Transverse colon (tissue), 4 donors: ENCODE data around the gene CCDC24. TPM values are rescaled to one million over a fixed set of nuclear protein-coding genes. Genes with fewer than 3 reads are reported as not detected.

Experiments used
- DNase-seq: peaks from one replicate; pipeline ENCODE4 v3.0.0-alpha.2; 2019
- H3K27ac ChIP-seq, 4 donors: fragments of 200-600 bp; sonication (generic); 2 replicates each; pipeline ENCODE4 v1.5.1; 2016 to 2018; ENCODE audit warnings: inconsistent platforms in 4 of 4
- H3K27me3 ChIP-seq: fragments of 200-600 bp; sonication (generic); 2 replicates; pipeline ENCODE4 v1.5.1; 2017; ENCODE audit warnings: inconsistent platforms
- H3K36me3 ChIP-seq, 4 donors: fragments of 200-600 bp; sonication (generic); 2 replicates each; pipeline ENCODE4 v1.5.1; 2017 to 2019; ENCODE audit warnings: inconsistent platforms in 4 of 4
- H3K4me1 ChIP-seq, 4 donors: fragments of 200-600 bp; sonication (generic); 2 replicates each; pipeline ENCODE4 v1.5.1; 2017 to 2020; ENCODE audit warnings: inconsistent platforms in 4 of 4
- H3K4me3 ChIP-seq, 4 donors: fragments of 200-600 bp; sonication (generic); 1 replicate in 1 of 4; 2 replicates in 3 of 4; pipeline versions ENCODE4 v1.5.1 to v1.6.1; 2017 to 2019; ENCODE audit warnings: inconsistent platforms in 4 of 4
- H3K9me3 ChIP-seq, 2 donors: fragments of 200-600 bp; sonication (generic); 2 replicates each; pipeline ENCODE4 v1.5.1; 2017 to 2019; ENCODE audit warnings: inconsistent platforms in 2 of 2
- EP300 ChIP-seq: sonication (generic); formaldehyde crosslinking; IDR thresholded peaks from one replicate; pipeline ENCODE4 v1.6.1; 2017; ENCODE audit warnings: antibody characterized with exemption, low read depth
- POLR2A ChIP-seq: fragments of 450-650 bp; IDR thresholded peaks from one replicate; pipeline ENCODE4 v1.6.1; 2016; ENCODE audit warnings: antibody characterized with exemption, mild to moderate bottlenecking, moderate library complexity
- POLR2AphosphoS5 ChIP-seq, 3 donors: sonication (generic); formaldehyde crosslinking; IDR thresholded peaks; one replicate each; pipeline ENCODE4 v1.6.1; 2016; ENCODE audit warnings: antibody characterized with exemption in 3 of 3
- WGBS, 2 donors: methylation state at CpG; one replicate each; pipeline ENCODE4 v1.1.5; 2018; ENCODE audit warnings: low coverage in 1 of 2; 5-methylcytosine and 5-hydroxymethylcytosine counted together
- in situ Hi-C, 4 donors: fragments of 200-750 bp; cut with MboI; loops; one replicate each; pipeline versions ENCODE4 v1.15.0 to v1.15.1; 2017; ENCODE audit warnings: low sequenced_read_pairs in 3 of 4, low pct_ligation_motif_present in 1 of 4, low pct_unique_long_range_greater_than_20kb in 1 of 4
- intact Hi-C: fragments of 100-400 bp; cut with DNase I; formaldehyde crosslinking; loops from one replicate; pipeline ENCODE4 v1.15.1; 2023; ENCODE audit warnings: low total_unique reads
- total RNA-seq, 4 donors: library from RNA; depleted of rRNA; stranded (reverse); fragments of >200 nt; gene quantifications; one replicate each; pipeline ENCODE4 v1.1.0, GENCODE V29; 2016
- TF ChIP-seq, protein P1 (sequence below), 5 experiments: fragments of 200-600 bp in 3 of 5; fragments of 450-650 bp in 2 of 5; sonication (generic) in 3 of 5; IDR thresholded peaks; 1 replicate in 2 of 5; 2 replicates in 3 of 5; pipeline ENCODE4 v1.5.1; 2016 to 2017; ENCODE audit warnings: antibody characterized with exemption in 5 of 5, inconsistent platforms in 3 of 5, mild to moderate bottlenecking in 2 of 5, moderate library complexity in 1 of 5

The CCDC24 gene
- total RNA-seq, 4 donors from 2014 or later = 13.8 to 22.0 (median 17.6) TPM

DNA sequence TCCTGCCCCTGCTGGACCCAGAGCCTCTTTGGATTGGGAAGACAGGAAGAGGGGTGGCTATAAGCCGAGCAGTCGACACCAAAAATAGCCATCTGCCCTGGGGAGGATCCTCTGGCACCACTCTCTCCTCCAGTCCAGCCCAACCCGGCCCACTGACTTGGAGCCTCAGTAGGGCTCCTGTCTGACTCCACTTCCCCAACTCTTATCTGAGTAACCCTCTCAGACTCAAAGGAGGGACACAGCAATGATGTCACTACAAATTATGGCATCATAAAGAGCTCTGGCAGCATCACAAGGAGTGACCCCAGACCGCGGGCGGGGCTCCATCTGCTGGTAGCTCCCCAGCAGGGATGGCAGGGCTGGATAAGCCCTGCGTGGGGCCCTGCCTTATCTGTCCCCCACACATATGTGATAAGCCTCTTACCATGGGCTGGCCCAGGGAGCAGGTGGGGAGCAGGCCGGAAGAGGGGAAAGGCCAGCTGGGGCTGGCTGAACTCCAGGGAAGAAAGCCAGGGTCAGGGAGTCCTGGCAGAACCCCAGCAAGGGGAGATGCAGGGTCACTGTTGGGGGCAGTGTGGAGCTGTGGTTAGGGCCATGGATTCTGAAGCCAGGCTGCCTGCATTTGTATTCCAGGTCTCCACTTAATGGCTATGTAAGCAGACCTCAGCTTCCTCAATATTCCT is 44.5 kb downstream of the CCDC24 start:
- TF ChIP-seq EP300 = no peak
- TF ChIP-seq, protein P1, sequence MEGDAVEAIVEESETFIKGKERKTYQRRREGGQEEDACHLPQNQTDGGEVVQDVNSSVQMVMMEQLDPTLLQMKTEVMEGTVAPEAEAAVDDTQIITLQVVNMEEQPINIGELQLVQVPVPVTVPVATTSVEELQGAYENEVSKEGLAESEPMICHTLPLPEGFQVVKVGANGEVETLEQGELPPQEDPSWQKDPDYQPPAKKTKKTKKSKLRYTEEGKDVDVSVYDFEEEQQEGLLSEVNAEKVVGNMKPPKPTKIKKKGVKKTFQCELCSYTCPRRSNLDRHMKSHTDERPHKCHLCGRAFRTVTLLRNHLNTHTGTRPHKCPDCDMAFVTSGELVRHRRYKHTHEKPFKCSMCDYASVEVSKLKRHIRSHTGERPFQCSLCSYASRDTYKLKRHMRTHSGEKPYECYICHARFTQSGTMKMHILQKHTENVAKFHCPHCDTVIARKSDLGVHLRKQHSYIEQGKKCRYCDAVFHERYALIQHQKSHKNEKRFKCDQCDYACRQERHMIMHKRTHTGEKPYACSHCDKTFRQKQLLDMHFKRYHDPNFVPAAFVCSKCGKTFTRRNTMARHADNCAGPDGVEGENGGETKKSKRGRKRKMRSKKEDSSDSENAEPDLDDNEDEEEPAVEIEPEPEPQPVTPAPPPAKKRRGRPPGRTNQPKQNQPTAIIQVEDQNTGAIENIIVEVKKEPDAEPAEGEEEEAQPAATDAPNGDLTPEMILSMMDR (IDR thresholded peaks at IDR 0.05) = no peak
- no peak for TF ChIP-seq POLR2A
- no peak for TF ChIP-seq POLR2AphosphoS5 (IDR thresholded peaks at IDR 0.05)
- Histone ChIP-seq H3K27me3 (no peaks in the 10 kb centered on the region), H3K9me3 (no peaks in the 10 kb centered on the region), H3K27ac (peak overlapping the region in 3 of 4 donors; percentile 35 to 75 (median 66)), H3K36me3 (no peaks in the 10 kb centered on the region), H3K4me3 (no peak overlapping the region), H3K4me1 (peaks cover 17 to 30% (median 28%) of the 10 kb centered on the region in 4 donors)
- DNase-seq = peak; percentile 32
- intact Hi-C loops (loop anchor here (5.0 kb wide), 1 partner anchor 34 kb away; no protein-coding TSS in a partner anchor), in situ Hi-C loops (loop anchor here in 1 of 4 donors (25.0 kb wide), 1 partner anchor 274 kb away; no protein-coding TSS in a partner anchor)
- 40% methylated on average over 8 of the region's 8 CpGs; no CpG with 5 or more reads in 1 of the 2 donors for WGBS, 2 donors

DNA sequence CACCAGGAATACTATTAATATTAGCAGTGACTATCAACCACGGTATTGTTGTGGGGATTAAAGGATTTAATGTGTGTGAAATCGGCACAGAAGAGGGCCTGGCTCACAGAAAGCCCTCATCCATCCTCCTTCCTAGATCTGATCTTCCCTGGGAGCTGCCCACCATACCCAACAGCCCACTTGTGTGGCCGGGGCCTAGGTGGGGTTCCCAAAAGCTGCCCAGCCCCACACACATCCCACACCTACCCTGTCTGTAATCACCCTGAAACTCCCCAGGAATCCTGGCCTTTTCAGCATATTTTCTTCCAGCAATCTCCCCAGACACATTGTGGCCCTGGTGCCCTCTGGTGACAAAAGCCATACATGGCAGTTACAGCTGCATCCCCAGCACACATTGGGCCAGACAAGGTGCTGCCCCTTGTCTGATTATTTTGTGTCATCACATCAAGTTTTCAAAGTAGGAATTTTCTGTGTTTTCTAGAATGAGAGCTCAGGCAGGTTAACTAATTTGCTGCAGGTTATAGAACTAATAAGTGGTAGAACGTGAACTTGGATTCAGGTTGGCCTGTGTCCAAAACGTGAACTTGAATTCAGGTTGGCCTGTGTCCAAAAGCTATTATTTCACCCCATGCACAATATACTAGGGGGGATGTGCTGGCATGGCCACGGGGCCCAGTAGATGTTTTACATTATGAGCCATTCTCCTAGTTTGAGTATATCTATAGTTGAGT is 45.2 kb downstream of the CCDC24 start:
- 10% methylated on average over 6 of the region's 6 CpGs; no CpG with 5 or more reads in 1 of the 2 donors for WGBS, 2 donors
- intact Hi-C loops (loop anchor here (5.0 kb wide), 1 partner anchor 34 kb away; no protein-coding TSS in a partner anchor), in situ Hi-C loops (loop anchor here in 1 of 4 donors (25.0 kb wide), 1 partner anchor 274 kb away; no protein-coding TSS in a partner anchor)
- no peak overlapping the region for H3K4me3 ChIP-seq
- no peaks in the 10 kb centered on the region for H3K27me3 ChIP-seq
- TF ChIP-seq, protein P1 (IDR thresholded peaks at IDR 0.05) = peak; percentile 77 to 93 (median 80)
- no peak for TF ChIP-seq EP300
- H3K27ac ChIP-seq = peak overlapping the region in 3 of 4 donors; percentile 35 to 75 (median 66)
- no peaks in the 10 kb centered on the region for H3K36me3 ChIP-seq
- H3K9me3 ChIP-seq = no peaks in the 10 kb centered on the region
- peaks cover 16 to 27% (median 25%) of the 10 kb centered on the region in 4 donors for H3K4me1 ChIP-seq
- peak; percentile 77 for DNase-seq

DNA sequence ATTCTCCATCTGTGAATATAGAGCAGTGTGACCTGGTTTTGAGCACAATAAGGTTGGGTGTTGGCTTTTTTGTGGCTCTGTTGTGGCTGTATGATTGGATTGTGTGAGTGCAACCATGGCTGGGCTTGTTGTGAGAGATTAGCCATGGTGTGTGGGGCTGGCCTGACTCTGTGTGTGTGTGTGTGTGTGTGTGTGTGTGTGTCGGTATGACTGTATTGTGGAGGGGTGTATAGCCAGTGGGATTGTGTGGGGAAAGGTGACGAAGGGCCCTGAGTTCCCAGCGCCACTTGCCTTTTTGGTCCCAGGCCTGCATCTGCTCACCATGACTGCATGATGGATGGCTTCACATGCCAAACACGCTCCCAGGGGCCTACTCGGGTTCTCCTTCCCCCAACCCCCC is 45.8 kb downstream of the CCDC24 start:
- Histone ChIP-seq H3K27ac (peak overlapping the region in 1 of 4 donors; percentile 75), H3K4me3 (no peak overlapping the region), H3K27me3 (no peaks in the 10 kb centered on the region), H3K4me1 (peaks cover 10 to 21% (median 19%) of the 10 kb centered on the region in 4 donors), H3K9me3 (no peaks in the 10 kb centered on the region), H3K36me3 (no peaks in the 10 kb centered on the region)
- TF ChIP-seq, protein P1 (IDR thresholded peaks at IDR 0.05) = no peak
- TF ChIP-seq EP300 (no peak), POLR2A (no peak), POLR2AphosphoS5 (IDR thresholded peaks at IDR 0.05) (no peak)
- in situ Hi-C loops = loop anchor here in 1 of 4 donors (25.0 kb wide), 1 partner anchor 275 kb away; no protein-coding TSS in a partner anchor
- intact Hi-C loops = loop anchor here (5.0 kb wide), 1 partner anchor 35 kb away; no protein-coding TSS in a partner anchor
- 60 to 81% methylated on average over 1 to 5 of the region's 5 CpGs for WGBS, 2 donors
- DNase-seq = no peak
